ENCODE results near the gene KCNJ9.
"Not testable (repeated sequence)": the region's sequence is repeated elsewhere in the genome, so short reads cannot be mapped to it uniquely, and the experiment has no call there.

Gene KCNJ9

GRCh38 chr1:160101717-160102522, 20.6 kb downstream of the KCNJ9 start:
- DNase-seq: peak in 3 of 56 donors; percentile 23 to 49 (median 39)

- peak in 22 of 56 donors; percentile 24 to 59 (median 37) for DNase-seq
Measured at GRCh38 chr1:160103658-160104408, 22.5 kb downstream of the KCNJ9 start.

GRCh38 chr1:160104486-160104885, 23.1 kb downstream of the KCNJ9 start:
- DNase-seq: peak in 1 of 56 donors; percentile 44

- DNase-seq: no peak
Measured at GRCh38 chr1:160105155-160105554, 23.8 kb downstream of the KCNJ9 start.

GRCh38 chr1:160107512-160107911, 26.2 kb downstream of the KCNJ9 start:
- DNase-seq: no peak

DNA sequence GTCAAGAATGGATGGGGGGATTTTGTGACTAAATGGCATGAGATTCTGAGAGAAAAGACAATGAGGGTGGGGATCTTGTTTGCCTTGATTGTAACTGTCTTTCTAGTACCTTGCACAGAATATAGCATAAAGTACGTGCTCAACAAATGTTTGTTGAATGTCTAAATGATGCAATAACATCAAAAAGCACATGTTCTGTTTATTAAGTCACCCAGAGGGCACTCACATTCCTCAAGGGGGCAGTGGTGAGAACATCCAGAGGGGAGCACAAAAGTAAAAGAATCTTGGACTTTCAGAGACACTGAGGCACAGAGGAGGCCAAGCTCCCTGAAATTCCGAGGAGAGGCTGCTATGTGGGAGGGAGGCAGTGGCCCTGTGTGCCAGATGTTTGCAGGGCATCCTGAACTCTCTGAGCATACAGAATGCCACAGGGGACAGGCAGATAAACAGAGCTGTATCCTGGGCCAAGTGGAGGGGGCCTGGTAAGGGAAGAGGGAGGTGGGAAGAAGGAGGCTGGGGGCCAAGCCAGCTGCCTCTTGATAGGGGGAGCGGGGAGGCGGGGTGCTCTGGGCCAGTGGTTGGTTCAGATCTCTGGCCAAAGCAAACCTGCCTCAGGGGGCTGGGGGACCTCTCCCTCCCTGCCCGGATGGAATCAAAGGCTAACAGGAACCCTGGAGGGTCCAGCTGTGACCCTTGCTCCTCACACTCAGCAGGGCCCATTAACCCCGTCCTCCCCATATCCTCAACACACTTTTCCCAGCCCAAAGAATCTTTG, 27.7 kb downstream of the KCNJ9 start:
- DNase-seq: peak in 6 of 56 donors; percentile 6 to 45 (median 27)

- DNase-seq: no peak
Measured at GRCh38 chr1:160109686-160110085, 28.3 kb downstream of the KCNJ9 start.

DNA sequence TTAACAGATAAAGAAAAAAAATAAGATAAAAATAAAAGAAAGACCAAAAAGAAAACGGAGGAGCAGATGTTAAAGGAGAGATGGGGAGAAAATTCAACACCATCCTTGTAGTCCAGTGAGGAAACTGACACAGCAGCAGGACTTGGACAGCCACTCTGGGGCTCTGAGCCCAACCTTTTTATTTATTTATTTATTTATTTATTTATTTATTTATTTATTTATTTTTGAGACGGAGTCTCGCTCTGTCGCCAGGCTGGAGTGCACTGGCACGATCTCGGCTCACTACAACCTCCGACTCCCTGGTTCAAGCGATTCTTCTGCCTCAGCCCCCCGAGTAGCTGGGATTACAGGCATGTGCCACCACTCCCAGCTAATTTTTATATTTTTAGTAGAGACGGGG, 30.1 kb downstream of the KCNJ9 start:
- DNase-seq: not testable (repeated sequence)

GRCh38 chr1:160112357-160112756, 31.0 kb downstream of the KCNJ9 start:
- DNase-seq: peak in 4 of 56 donors; percentile 8 to 43 (median 24)

GRCh38 chr1:160113407-160113806, 32.1 kb downstream of the KCNJ9 start:
- peak in 5 of 56 donors; percentile 11 to 37 (median 28) for DNase-seq

DNA sequence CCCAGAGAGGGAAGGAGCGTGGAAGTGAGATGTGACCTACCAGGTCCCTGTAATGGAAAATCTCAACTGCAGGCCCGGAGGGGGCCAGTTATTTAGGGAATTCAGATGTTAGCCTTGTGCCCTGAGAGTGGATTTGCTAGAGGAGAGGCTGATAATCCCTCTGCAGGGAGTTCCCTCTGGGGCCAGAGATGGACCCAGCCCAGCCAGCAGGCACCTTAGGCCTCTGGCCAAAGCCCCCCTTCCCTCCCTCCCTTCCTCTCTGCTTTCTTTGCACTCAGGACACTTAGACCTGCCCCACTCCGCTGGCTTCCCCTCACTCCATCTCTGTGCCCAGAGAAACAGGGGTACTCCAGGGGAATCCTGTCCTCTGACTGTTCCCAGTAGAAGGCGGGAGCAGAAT, 32.7 kb downstream of the KCNJ9 start:
- DNase-seq: peak in 31 of 56 donors; percentile 8 to 76 (median 44)

GRCh38 chr1:160115545-160116282, 34.4 kb downstream of the KCNJ9 start, which contains the start of gene ATP1A2:
TSS of gene ATP1A2 (plus strand) at chr1:160115759. CDS start at chr1:160115862, 103 bp downstream.
- peak in 26 of 56 donors; percentile 25 to 78 (median 47) for DNase-seq

DNA sequence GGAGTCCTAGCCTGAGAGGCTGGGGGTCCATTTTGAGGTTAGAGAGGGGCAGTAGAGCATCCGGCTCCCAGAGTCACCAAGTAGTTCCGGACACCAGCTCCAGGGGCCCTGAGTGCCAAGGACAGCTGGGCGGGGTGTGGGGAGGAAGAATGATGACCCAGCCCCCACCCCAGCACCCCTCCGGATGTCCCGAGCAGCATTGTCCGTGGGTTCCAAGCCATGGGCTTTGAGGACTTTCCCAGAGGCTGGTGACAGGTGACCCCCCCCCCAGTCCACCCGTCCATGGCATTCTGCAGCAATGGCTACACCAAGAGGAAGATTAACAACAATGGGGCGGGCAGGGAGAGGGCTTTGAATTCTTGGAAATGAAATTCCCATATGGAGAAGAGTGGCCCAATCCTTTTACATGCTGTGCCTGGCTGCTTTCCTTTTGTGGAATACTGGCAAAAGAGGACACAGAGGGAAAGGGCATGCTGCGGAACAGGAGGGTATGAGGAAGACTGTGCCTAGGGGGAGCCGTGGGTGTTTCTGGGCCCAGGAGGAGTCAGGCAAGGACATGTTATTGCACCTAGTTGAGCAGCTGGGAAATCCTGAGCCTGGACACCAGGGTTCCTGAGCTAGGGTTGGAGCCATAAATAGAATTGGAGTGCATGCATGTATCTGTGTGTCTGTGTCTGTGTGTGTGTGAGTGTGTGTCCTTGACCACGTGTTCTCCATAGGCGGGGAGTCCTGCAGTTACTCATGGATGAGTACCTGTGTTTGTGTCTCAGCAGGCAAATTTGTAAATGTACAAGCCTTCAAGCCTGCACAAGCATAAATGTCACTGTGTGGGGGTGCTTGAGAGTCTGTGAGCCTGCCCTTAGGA, 35.2 kb downstream of the KCNJ9 start:
- DNase-seq: peak in 4 of 56 donors; percentile 13 to 17 (median 17)

DNA sequence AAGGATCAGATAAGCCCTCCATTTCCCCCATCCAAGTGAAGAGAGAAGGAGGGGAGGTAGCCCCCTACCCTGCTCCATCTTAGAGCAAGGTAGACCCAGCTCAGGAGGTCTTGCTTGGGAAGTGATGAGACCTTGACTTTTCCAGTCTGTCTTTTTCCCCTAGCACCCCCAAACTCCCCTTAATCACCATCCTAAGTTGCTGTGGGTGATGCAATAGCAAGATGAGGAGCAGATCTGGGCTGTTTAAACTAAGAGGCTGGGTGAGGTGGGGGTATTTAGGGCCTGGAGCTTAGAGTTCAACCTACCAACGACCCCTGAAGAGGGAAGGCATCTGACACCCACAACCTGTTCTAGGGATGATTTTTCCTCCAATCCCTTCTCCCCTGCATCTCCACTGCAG, 36.0 kb downstream of the KCNJ9 start:
- no peak for DNase-seq

DNA sequence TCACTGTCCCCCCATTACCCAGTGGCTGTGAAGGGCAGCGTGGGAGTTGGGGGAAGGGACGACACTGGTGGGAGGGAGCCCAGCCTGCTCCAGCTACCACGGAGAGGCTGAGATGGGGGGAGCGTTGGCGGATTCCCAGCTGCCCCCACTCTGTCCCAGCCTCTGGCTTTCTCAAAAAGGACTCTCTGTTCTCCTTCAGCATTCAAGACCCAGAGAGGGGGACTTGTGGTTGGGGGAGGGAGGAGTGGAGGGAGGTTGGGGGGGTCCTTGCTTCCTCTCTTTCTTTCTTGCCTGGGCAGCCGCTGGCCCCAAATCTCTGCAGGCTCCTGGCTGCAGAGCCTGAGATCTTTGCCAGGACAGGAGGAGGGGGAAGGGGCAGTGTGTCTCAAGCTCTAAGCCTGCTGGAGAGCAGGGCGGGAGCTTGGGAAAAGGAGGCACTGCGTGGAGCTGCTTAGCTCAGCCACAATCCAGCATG, 36.4 kb downstream of the KCNJ9 start:
- peak in 54 of 56 donors; percentile 17 to 95 (median 75) for DNase-seq

DNA sequence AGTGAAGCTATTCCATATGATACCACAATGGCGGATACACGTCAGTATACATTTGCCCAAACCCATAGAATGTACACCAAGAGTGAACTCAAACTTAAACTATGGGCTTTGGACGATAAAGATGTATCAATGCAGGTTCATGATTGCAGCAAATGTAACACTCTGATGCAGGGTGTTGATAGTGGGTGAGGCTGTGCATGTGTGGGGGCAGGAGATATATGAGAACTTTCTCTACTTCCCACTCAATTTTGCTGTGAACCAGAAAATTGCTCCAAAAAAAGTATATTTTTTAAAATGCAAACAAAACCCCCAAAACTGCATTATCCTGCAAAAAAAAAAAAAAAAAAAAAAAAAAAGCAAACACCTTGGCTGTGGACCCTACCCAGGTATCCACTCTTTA, 37.6 kb downstream of the KCNJ9 start:
- peak in 1 of 56 donors; percentile 11 for DNase-seq

- DNase-seq: no peak
Measured at GRCh38 chr1:160120797-160121196, 39.5 kb downstream of the KCNJ9 start.

DNA sequence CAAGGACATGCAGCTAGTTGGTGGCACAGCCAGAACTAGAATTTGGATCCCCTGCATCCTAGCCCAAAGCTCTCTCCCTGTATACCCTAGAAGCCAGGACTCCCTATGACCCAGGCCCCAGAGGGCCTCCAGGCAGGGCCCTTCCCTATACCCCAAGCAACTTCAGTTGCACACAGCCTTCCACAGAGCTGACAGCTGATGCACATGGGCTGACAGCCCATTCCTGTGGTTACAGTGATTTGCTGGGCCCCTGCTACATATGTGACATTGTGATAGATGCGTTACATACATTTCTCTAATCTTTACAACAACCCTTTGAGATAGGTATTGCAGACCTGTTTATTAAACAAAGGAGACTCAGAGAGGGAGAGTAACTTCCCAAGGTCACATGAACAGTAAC, 40.0 kb downstream of the KCNJ9 start:
- DNase-seq: no peak

DNA sequence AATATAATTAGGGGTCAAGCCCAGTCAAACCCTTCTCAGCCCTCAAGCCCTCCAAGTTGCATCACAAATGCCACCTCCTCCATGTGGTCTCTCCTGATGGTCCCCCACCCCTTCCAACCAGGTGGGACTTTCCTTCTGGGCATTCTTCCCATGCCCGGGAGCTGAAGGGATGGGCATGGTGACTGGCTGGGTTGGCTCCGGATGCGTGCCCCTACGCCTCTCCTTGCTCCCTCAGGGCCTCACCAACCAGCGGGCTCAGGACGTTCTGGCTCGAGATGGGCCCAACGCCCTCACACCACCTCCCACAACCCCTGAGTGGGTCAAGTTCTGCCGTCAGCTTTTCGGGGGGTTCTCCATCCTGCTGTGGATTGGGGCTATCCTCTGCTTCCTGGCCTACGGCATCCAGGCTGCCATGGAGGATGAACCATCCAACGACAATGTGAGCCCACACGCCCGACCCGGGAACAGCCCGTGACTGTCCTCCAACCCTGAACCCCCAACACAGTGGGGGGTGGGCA, 41.7 kb downstream of the KCNJ9 start:
- no peak for DNase-seq

Measured in nucleus accumbens (tissue), 56 donors.